Neuronal stem cell (in vitro differentiated cells): Measurements from ENCODE around the gene PIP.

Source experiments
- DNase-seq: peaks from one replicate; pipeline ENCODE4 v3.0.0-alpha.2; 2013; ENCODE audit warnings: low spot score
- H2AFZ ChIP-seq: one replicate; pipeline ENCODE4 v1.6.1; 2013; ENCODE audit warnings: mild to moderate bottlenecking, low read length, inconsistent platforms
- H2AK5ac ChIP-seq: 2 replicates; pipeline ENCODE4 v1.6.1; 2013; ENCODE audit warnings: low read depth, mild to moderate bottlenecking, inconsistent platforms, low read length, moderate library complexity, mixed read lengths
- H2BK120ac ChIP-seq: 2 replicates; pipeline ENCODE4 v1.6.1; 2013; ENCODE audit warnings: low read depth, mild to moderate bottlenecking, inconsistent platforms, low read length, moderate library complexity, mixed read lengths
- H2BK12ac ChIP-seq: one replicate; pipeline ENCODE4 v1.6.1; 2013; ENCODE audit warnings: low read length, inconsistent platforms
- H2BK15ac ChIP-seq: 2 replicates; pipeline ENCODE4 v1.6.1; 2013; ENCODE audit warnings: mild to moderate bottlenecking, low read length, inconsistent platforms, mixed read lengths
- H2BK5ac ChIP-seq: one replicate; pipeline ENCODE4 v1.6.1; 2013; ENCODE audit warnings: inconsistent platforms, mild to moderate bottlenecking, low read length, moderate library complexity
- H3K14ac ChIP-seq: one replicate; pipeline ENCODE4 v1.6.1; 2013; ENCODE audit warnings: low read length, inconsistent platforms
- H3K18ac ChIP-seq: 2 replicates; pipeline ENCODE4 v1.6.1; 2013; ENCODE audit warnings: low read length, inconsistent platforms
- H3K23ac ChIP-seq: 2 replicates; pipeline ENCODE4 v1.6.1; 2013; ENCODE audit warnings: low read depth, mild to moderate bottlenecking, mixed read lengths, low read length, inconsistent platforms; ENCODE audit not compliant: poor library complexity
- H3K27ac ChIP-seq: replicated peaks from 3 replicates; pipeline ENCODE4 v1.5.1; 2013; ENCODE audit warnings: low read length, inconsistent platforms
- H3K27me3 ChIP-seq, 3 experiments: 2 replicates each; pipeline ENCODE4 v1.6.1; 2013; ENCODE audit warnings: low read length in 3 of 3, mild to moderate bottlenecking in 2 of 3, inconsistent platforms in 1 of 3, low read depth in 1 of 3, mixed read lengths in 1 of 3, moderate library complexity in 1 of 3; ENCODE audit not compliant: control insufficient read depth in 3 of 3, insufficient read depth in 3 of 3
- H3K36me3 ChIP-seq, 2 donors: replicated peaks in 1 of 2; 2 replicates each; pipeline ENCODE4 v1.6.1; 2013; ENCODE audit warnings: low read length in 2 of 2; ENCODE audit not compliant: control insufficient read depth in 2 of 2, insufficient read depth in 2 of 2
- H3K4ac ChIP-seq: 2 replicates; pipeline ENCODE4 v1.6.1; 2013; ENCODE audit warnings: inconsistent platforms, mild to moderate bottlenecking, low read length, moderate library complexity
- H3K4me1 ChIP-seq, 2 donors: 1 replicate in 1 of 2; 2 replicates in 1 of 2; pipeline ENCODE4 v1.6.1; 2013; ENCODE audit warnings: low read length in 2 of 2, low read depth in 1 of 2; ENCODE audit not compliant: control insufficient read depth in 2 of 2, insufficient read depth in 1 of 2
- H3K4me2 ChIP-seq: one replicate; pipeline ENCODE4 v1.6.1; 2013; ENCODE audit warnings: mild to moderate bottlenecking, low read length, inconsistent platforms; ENCODE audit not compliant: insufficient read depth, poor library complexity, severe bottlenecking
- H3K4me3 ChIP-seq, 2 donors: 2 replicates each; pipeline ENCODE4 v1.5.1; 2013; ENCODE audit warnings: low read length in 2 of 2, mild to moderate bottlenecking in 2 of 2, inconsistent platforms in 1 of 2, moderate library complexity in 1 of 2
- H3K79me1 ChIP-seq: one replicate; pipeline ENCODE4 v1.6.1; 2013; ENCODE audit warnings: low read depth, mild to moderate bottlenecking, inconsistent platforms, low read length, moderate library complexity
- H3K9ac ChIP-seq: one replicate; pipeline ENCODE4 v1.6.1; 2013; ENCODE audit warnings: mild to moderate bottlenecking, low read depth, low read length, inconsistent platforms; ENCODE audit not compliant: poor library complexity
- H3K9me3 ChIP-seq, 2 donors: replicated peaks in 1 of 2; 2 replicates each; pipeline versions ENCODE3 to v1.6.1; 2013; ENCODE audit warnings: low read length in 2 of 2, mild to moderate bottlenecking in 2 of 2, inconsistent platforms in 1 of 2, low read depth in 1 of 2, mixed read lengths in 1 of 2, moderate library complexity in 1 of 2; ENCODE audit not compliant: control insufficient read depth in 2 of 2, insufficient read depth in 1 of 2
- H4K8ac ChIP-seq: one replicate; pipeline ENCODE4 v1.6.1; 2013; ENCODE audit warnings: low read depth, mild to moderate bottlenecking, inconsistent platforms, low read length, moderate library complexity
- H4K91ac ChIP-seq: one replicate; pipeline ENCODE4 v1.6.1; 2013; ENCODE audit warnings: low read length, low read depth, mild to moderate bottlenecking, inconsistent platforms; ENCODE audit not compliant: poor library complexity
- WGBS, 2 donors: extraction: QIAGEN DNeasy Blood & Tissue Kit; methylation state at CpG; one replicate each; pipeline ENCODE4 v1.1.7; 2013; ENCODE audit warnings: missing lambda C conversion rate in 2 of 2, mixed read lengths in 1 of 2; ENCODE audit not compliant: insufficient read length in 2 of 2, insufficient replicate concordance in 1 of 2; ENCODE audit errors: extremely low coverage in 2 of 2; 5-methylcytosine and 5-hydroxymethylcytosine counted together

Gene PIP

GRCh38 chr7:143129051-143129450 is 2.8 kb upstream of the PIP start:
- Histone ChIP-seq H3K27ac (no peak overlapping the region), H3K4me1 (no peaks in the 10 kb centered on the region), H3K4me3 (no peak overlapping the region), H3K9me3 (no peaks in the 10 kb centered on the region), H2AK5ac (no peak overlapping the region), H2BK5ac (no peak overlapping the region), H3K27me3 (no peaks in the 10 kb centered on the region), H3K36me3 (no peaks in the 10 kb centered on the region), H2AFZ (no peak overlapping the region), H3K79me1 (no peaks in the 10 kb centered on the region), H4K91ac (no peak overlapping the region), H4K8ac (no peak overlapping the region), H3K9ac (no peak overlapping the region), H3K4ac (no peak overlapping the region), H3K23ac (no peak overlapping the region), H2BK12ac (no peak overlapping the region), H3K18ac (no peak overlapping the region), H3K14ac (no peak overlapping the region), H3K4me2 (no peak overlapping the region), H2BK120ac (no peak overlapping the region), H2BK15ac (no peak overlapping the region)
- WGBS, 2 donors: no CpG with 5 or more reads among the region's 3 CpGs
- DNase-seq: no peak

GRCh38 chr7:143129477-143129876 is 2.4 kb upstream of the PIP start:
- no peak overlapping the region for H4K91ac ChIP-seq
- H2AK5ac ChIP-seq: no peak overlapping the region
- H2BK5ac ChIP-seq: no peak overlapping the region
- no peak overlapping the region for H3K27ac ChIP-seq
- H3K79me1 ChIP-seq: no peaks in the 10 kb centered on the region
- H2BK12ac ChIP-seq: no peak overlapping the region
- H3K9ac ChIP-seq: no peak overlapping the region
- H3K23ac ChIP-seq: no peak overlapping the region
- no peaks in the 10 kb centered on the region for H3K27me3 ChIP-seq
- H3K14ac ChIP-seq: no peak overlapping the region
- no peak overlapping the region for H3K4me2 ChIP-seq
- DNase-seq: no peak
- H3K4me3 ChIP-seq: no peak overlapping the region
- H3K9me3 ChIP-seq: no peaks in the 10 kb centered on the region
- no peak overlapping the region for H2BK120ac ChIP-seq
- H3K4me1 ChIP-seq: no peaks in the 10 kb centered on the region
- no peak overlapping the region for H4K8ac ChIP-seq
- no peak overlapping the region for H3K18ac ChIP-seq
- H3K4ac ChIP-seq: no peak overlapping the region
- no peak overlapping the region for H2BK15ac ChIP-seq
- no peaks in the 10 kb centered on the region for H3K36me3 ChIP-seq
- H2AFZ ChIP-seq: no peak overlapping the region

GRCh38 chr7:143130541-143130940 is 1.3 kb upstream of the PIP start:
- H2BK120ac ChIP-seq: no peak overlapping the region
- no peaks in the 10 kb centered on the region for H3K79me1 ChIP-seq
- H4K91ac ChIP-seq: no peak overlapping the region

GRCh38 chr7:143147070-143147469 is 15.2 kb downstream of the PIP start:
- peaks cover 0 to 2% of the 10 kb centered on the region in 2 donors for H3K9me3 ChIP-seq
- no peak overlapping the region for H3K18ac ChIP-seq
- no peak overlapping the region for H2AK5ac ChIP-seq
- no peak overlapping the region for H3K4ac ChIP-seq
- no peak overlapping the region for H4K8ac ChIP-seq
- no peak overlapping the region for H3K9ac ChIP-seq
- H2BK15ac ChIP-seq: no peak overlapping the region
- H3K4me1 ChIP-seq: no peaks in the 10 kb centered on the region
- H2BK12ac ChIP-seq: no peak overlapping the region
- H2BK120ac ChIP-seq: no peak overlapping the region
- no peak overlapping the region for H4K91ac ChIP-seq
- no peak overlapping the region for H3K4me3 ChIP-seq
- H3K14ac ChIP-seq: no peak overlapping the region
- no peak overlapping the region for H2BK5ac ChIP-seq
- no peaks in the 10 kb centered on the region for H3K36me3 ChIP-seq
- H3K23ac ChIP-seq: no peak overlapping the region
- H3K27ac ChIP-seq: no peak overlapping the region
- DNase-seq: no peak
- H2AFZ ChIP-seq: no peak overlapping the region
- H3K27me3 ChIP-seq: no peaks in the 10 kb centered on the region
- no peak overlapping the region for H3K4me2 ChIP-seq
- no peaks in the 10 kb centered on the region for H3K79me1 ChIP-seq

More at GRCh38 chr7:143130541-143130940, 1.3 kb upstream of the PIP start:
- no peak overlapping the region for H3K4me3 ChIP-seq
- no peak overlapping the region for H2BK5ac ChIP-seq
- no peak overlapping the region for H3K4me2 ChIP-seq
- no peak overlapping the region for H2BK15ac ChIP-seq
- no peak overlapping the region for H4K8ac ChIP-seq
- H3K27me3 ChIP-seq: no peaks in the 10 kb centered on the region
- no peak overlapping the region for H2BK12ac ChIP-seq
- DNase-seq: no peak
- H3K4ac ChIP-seq: no peak overlapping the region
- no peak overlapping the region for H3K27ac ChIP-seq
- H3K23ac ChIP-seq: no peak overlapping the region
- no peak overlapping the region for H2AK5ac ChIP-seq
- no peaks in the 10 kb centered on the region for H3K4me1 ChIP-seq
- no peak overlapping the region for H3K14ac ChIP-seq
- H3K18ac ChIP-seq: no peak overlapping the region
- H3K9ac ChIP-seq: no peak overlapping the region
- no peaks in the 10 kb centered on the region for H3K36me3 ChIP-seq
- H2AFZ ChIP-seq: no peak overlapping the region
- H3K9me3 ChIP-seq: no peaks in the 10 kb centered on the region
